ENCODE results near the gene KCND2.
"Not testable (repeated sequence)": the region's sequence is repeated elsewhere in the genome, so short reads cannot be mapped to it uniquely, and the experiment has no call there.

KCND2 gene

GRCh38 chr7:120502825-120503224, 229.8 kb downstream of the KCND2 start:
- DNase-seq, result no peak

- no peak for DNase-seq
These were observed 231.4 kb downstream of the KCND2 start for GRCh38 chr7:120504386-120504785.

- DNase-seq, result no peak
These were observed 232.8 kb downstream of the KCND2 start for GRCh38 chr7:120505770-120506169.

GRCh38 chr7:120512701-120513100, 239.7 kb downstream of the KCND2 start:
- no peak for DNase-seq

GRCh38 chr7:120519224-120519623, 246.2 kb downstream of the KCND2 start:
- DNase-seq, result no peak

- DNase-seq, result no peak
These were observed 249.1 kb downstream of the KCND2 start for GRCh38 chr7:120521761-120522737.

GRCh38 chr7:120523985-120524384, 251.0 kb downstream of the KCND2 start:
- no peak for DNase-seq

- DNase-seq, result no peak
These were observed 254.0 kb downstream of the KCND2 start for GRCh38 chr7:120526902-120527509.

GRCh38 chr7:120529736-120530135, 256.8 kb downstream of the KCND2 start:
- no peak for DNase-seq

GRCh38 chr7:120538335-120538734, 265.4 kb downstream of the KCND2 start:
- DNase-seq, result no peak

GRCh38 chr7:120539321-120539720, 266.3 kb downstream of the KCND2 start:
- no peak for DNase-seq

- DNase-seq, result no peak
These were observed 274.6 kb downstream of the KCND2 start for GRCh38 chr7:120547605-120548004.

GRCh38 chr7:120550494-120551048, 277.6 kb downstream of the KCND2 start:
- no peak for DNase-seq

- no peak for DNase-seq
These were observed 280.5 kb downstream of the KCND2 start for GRCh38 chr7:120553491-120553890.

GRCh38 chr7:120554960-120555571, 282.1 kb downstream of the KCND2 start:
- no peak for DNase-seq

GRCh38 chr7:120564145-120564544, 291.2 kb downstream of the KCND2 start:
- no peak for DNase-seq

GRCh38 chr7:120567204-120567603, 294.2 kb downstream of the KCND2 start:
- DNase-seq, result no peak

- DNase-seq, result not testable (repeated sequence)
These were observed 305.7 kb downstream of the KCND2 start for GRCh38 chr7:120578657-120579056.

- DNase-seq, result no peak
These were observed 309.9 kb downstream of the KCND2 start for GRCh38 chr7:120582916-120583315.

GRCh38 chr7:120583899-120584586, 311.1 kb downstream of the KCND2 start:
- DNase-seq, result no peak

GRCh38 chr7:120586571-120586970, 313.6 kb downstream of the KCND2 start:
- no peak for DNase-seq

GRCh38 chr7:120587243-120587642, 314.3 kb downstream of the KCND2 start:
- no peak for DNase-seq

GRCh38 chr7:120588416-120588815, 315.4 kb downstream of the KCND2 start:
- DNase-seq, result no peak
